ENCODE measurements around the gene PACSIN2.

PACSIN2 gene

DNA sequence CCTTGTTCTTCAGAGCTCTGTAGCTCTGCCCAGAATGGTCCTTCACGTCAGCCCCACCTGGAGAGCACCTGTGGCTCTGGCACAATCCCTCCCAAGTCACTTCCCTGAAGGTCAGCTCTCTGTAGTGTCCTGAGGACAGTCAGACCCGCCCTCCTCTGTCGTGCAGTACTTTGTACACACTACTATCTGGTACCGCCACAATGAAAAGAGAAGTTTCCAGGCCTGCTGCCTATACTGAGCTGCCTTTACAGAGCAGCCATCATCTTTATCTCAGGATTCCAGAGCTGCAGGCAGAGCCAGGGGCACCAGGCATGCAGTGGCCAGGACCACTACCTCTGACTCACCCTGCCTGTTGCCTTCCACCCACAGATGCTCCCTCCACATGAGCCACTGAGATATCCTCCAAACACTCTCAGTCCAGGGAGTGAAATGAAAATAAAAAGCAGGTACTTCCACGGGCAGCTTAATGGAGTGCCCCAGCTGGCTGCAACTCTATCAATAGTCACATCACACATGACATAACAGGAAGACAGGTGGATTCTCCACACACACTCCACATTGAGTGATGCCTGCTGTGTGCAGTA is 7.3 kb downstream of the PACSIN2 start:
- H3K4me2 ChIP-seq (ENCODE audit: low read length): no peak overlapping the region
- TF ChIP-seq, protein P1, sequence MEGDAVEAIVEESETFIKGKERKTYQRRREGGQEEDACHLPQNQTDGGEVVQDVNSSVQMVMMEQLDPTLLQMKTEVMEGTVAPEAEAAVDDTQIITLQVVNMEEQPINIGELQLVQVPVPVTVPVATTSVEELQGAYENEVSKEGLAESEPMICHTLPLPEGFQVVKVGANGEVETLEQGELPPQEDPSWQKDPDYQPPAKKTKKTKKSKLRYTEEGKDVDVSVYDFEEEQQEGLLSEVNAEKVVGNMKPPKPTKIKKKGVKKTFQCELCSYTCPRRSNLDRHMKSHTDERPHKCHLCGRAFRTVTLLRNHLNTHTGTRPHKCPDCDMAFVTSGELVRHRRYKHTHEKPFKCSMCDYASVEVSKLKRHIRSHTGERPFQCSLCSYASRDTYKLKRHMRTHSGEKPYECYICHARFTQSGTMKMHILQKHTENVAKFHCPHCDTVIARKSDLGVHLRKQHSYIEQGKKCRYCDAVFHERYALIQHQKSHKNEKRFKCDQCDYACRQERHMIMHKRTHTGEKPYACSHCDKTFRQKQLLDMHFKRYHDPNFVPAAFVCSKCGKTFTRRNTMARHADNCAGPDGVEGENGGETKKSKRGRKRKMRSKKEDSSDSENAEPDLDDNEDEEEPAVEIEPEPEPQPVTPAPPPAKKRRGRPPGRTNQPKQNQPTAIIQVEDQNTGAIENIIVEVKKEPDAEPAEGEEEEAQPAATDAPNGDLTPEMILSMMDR (IDR thresholded peaks at IDR 0.05): no peak
- peaks cover 23% of the 10 kb centered on the region for H3K79me2 ChIP-seq
- no peaks in the 10 kb centered on the region for H3K27me3 ChIP-seq (ENCODE audit: control insufficient read depth, insufficient read depth, low read length)
- no peak overlapping the region for H3K4me3 ChIP-seq (ENCODE audit: low read depth, low read length)
- no peaks in the 10 kb centered on the region for H3K9me3 ChIP-seq (ENCODE audit: control insufficient read depth, low read length)
- no peaks in the 10 kb centered on the region for H3K36me3 ChIP-seq (ENCODE audit: control insufficient read depth, insufficient read depth, low read length)
- H2AFZ ChIP-seq: no peak overlapping the region
- H3K9ac ChIP-seq: no peak overlapping the region
- no peak overlapping the region for H3K27ac ChIP-seq
- H3K4me1 ChIP-seq: peaks cover 6% of the 10 kb centered on the region

DNA sequence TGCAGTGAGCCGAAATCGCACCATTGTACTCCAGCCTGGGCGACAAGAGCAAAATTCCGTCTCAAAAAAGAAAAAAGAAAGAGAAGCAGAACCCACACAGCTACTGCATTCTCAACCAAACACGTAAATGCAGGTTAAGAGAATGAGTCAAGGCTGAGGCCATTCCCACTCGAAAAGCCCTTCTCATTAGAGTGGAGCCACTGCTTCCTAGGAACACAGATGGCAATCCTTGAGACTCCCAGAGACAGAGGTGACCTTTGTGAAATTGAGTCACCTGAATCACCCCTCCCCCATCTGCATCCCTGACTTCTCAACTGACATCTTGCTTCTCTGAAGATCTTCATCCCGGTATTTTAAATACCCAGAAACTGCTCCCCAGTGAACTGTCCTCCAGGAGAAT is 8.2 kb downstream of the PACSIN2 start:
- H3K4me1 ChIP-seq: peaks cover 6% of the 10 kb centered on the region

DNA sequence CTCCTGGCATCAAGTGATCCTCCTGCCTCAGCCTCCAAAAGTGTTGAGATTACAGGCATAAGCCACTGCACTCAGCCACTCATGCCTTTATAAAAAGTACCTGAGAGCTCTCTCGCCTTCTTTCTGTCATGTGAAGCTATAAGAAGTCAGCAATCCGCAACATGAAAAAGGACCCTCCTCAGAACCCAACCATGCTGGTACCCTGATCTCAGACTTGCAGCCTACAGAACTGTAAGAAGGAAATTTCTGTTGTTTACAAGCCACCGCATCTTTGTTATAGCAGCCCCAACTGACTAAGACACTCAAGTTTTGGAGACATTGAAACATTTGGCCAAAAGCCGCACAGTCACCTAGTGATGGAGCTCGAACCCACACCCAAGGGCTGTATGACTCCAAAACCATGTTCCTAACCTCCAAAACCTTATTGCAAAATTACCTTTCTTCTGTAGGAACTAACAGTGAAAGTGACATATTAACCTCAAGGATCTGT is 8.9 kb downstream of the PACSIN2 start:
- no peaks in the 10 kb centered on the region for H3K27me3 ChIP-seq (ENCODE audit: control insufficient read depth, insufficient read depth, low read length)
- TF ChIP-seq, protein P1 (IDR thresholded peaks at IDR 0.05): no peak
- H3K27ac ChIP-seq: no peak overlapping the region
- no peaks in the 10 kb centered on the region for H3K36me3 ChIP-seq (ENCODE audit: control insufficient read depth, insufficient read depth, low read length)
- no peak overlapping the region for H3K9ac ChIP-seq
- no peaks in the 10 kb centered on the region for H3K9me3 ChIP-seq (ENCODE audit: control insufficient read depth, low read length)
- peaks cover 27% of the 10 kb centered on the region for H3K79me2 ChIP-seq
- H3K4me1 ChIP-seq: peaks cover 4% of the 10 kb centered on the region
- no peak overlapping the region for H3K4me3 ChIP-seq (ENCODE audit: low read depth, low read length)
- no peak overlapping the region for H3K4me2 ChIP-seq (ENCODE audit: low read length)
- H2AFZ ChIP-seq: no peak overlapping the region

More for the DNA sequence above, 8.2 kb downstream of the PACSIN2 start:
- Histone ChIP-seq H3K27me3 (ENCODE audit: control insufficient read depth, insufficient read depth, low read length) (no peaks in the 10 kb centered on the region), H3K4me3 (ENCODE audit: low read depth, low read length) (no peak overlapping the region), H3K4me2 (ENCODE audit: low read length) (no peak overlapping the region), H3K27ac (no peak overlapping the region), H3K36me3 (ENCODE audit: control insufficient read depth, insufficient read depth, low read length) (no peaks in the 10 kb centered on the region), H2AFZ (no peak overlapping the region), H3K9ac (no peak overlapping the region), H3K79me2 (peaks cover 25% of the 10 kb centered on the region), H3K9me3 (ENCODE audit: control insufficient read depth, low read length) (no peaks in the 10 kb centered on the region)
- TF ChIP-seq, protein P1 (IDR thresholded peaks at IDR 0.05): no peak

DNA sequence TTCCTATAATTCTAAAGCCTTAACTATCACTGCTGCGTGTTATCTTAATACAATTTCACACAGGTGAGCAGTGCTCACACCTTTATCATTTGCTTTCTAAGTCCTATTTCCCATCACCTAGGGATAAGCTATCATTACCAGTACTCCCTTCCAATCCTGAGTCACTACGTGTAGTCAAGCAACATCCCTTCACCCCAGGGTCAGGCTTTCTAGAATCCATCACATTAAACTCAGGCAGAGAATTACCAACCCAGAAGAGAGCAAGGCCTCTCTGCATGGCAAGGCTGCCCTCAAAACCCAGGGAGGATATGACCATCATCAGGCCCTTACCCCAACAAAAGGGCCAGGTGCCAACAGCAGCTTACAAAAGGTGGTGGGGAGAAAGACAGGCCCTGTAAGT is 9.8 kb downstream of the PACSIN2 start:
- Histone ChIP-seq H3K4me2 (ENCODE audit: low read length) (no peak overlapping the region), H3K9me3 (ENCODE audit: control insufficient read depth, low read length) (no peaks in the 10 kb centered on the region), H3K4me1 (no peaks in the 10 kb centered on the region), H3K36me3 (ENCODE audit: control insufficient read depth, insufficient read depth, low read length) (no peaks in the 10 kb centered on the region), H3K79me2 (peaks cover 22% of the 10 kb centered on the region), H3K4me3 (ENCODE audit: low read depth, low read length) (no peak overlapping the region), H3K27me3 (ENCODE audit: control insufficient read depth, insufficient read depth, low read length) (no peaks in the 10 kb centered on the region), H3K27ac (no peak overlapping the region), H3K9ac (no peak overlapping the region), H2AFZ (no peak overlapping the region)
- TF ChIP-seq, protein P1 (IDR thresholded peaks at IDR 0.05): no peak

Measured in parathyroid adenoma (tissue), 2 donors.